ENCODE data around the gene ACTL7B.

Gene ACTL7B

GRCh38 chr9:108859459-108860114, 3.8 kb upstream of the ACTL7B start:
- no peak for DNase-seq (ENCODE audit: extremely low spot score)
- no peak for TF ChIP-seq CTBP1 (IDR thresholded peaks at IDR 0.05; ENCODE audit: borderline replicate concordance)
- TF ChIP-seq SP1 (IDR thresholded peaks at IDR 0.05): no peak
- no peak for TF ChIP-seq BHLHE40 (IDR thresholded peaks at IDR 0.05; ENCODE audit: borderline replicate concordance)
- TF ChIP-seq PKNOX1 (IDR thresholded peaks at IDR 0.05): no peak
- TF ChIP-seq FOXA1 (IDR thresholded peaks at IDR 0.05): no peak
- TF ChIP-seq FOXK2 (IDR thresholded peaks at IDR 0.05): no peak
- TF ChIP-seq LEF1 (IDR thresholded peaks at IDR 0.05; ENCODE audit: borderline replicate concordance): no peak
- no peak for TF ChIP-seq NFRKB (IDR thresholded peaks at IDR 0.05)
- TF ChIP-seq FOXM1 (IDR thresholded peaks at IDR 0.05; ENCODE audit: borderline replicate concordance): no peak
- TF ChIP-seq ZNF384 (IDR thresholded peaks at IDR 0.05): no peak
- TF ChIP-seq ELF4 (IDR thresholded peaks at IDR 0.05): no peak
- TF ChIP-seq SUZ12 (IDR thresholded peaks at IDR 0.05): no peak
- ChIA-PET POLR2A (no interaction called here), CTCF (no interaction called here)

- TF ChIP-seq LEF1 (IDR thresholded peaks at IDR 0.05; ENCODE audit: borderline replicate concordance) (no peak), FOXM1 (IDR thresholded peaks at IDR 0.05; ENCODE audit: borderline replicate concordance) (no peak), SP1 (IDR thresholded peaks at IDR 0.05) (no peak)
- no peak for DNase-seq (ENCODE audit: extremely low spot score)
- POLR2A ChIA-PET: no interaction called here
- CTCF ChIA-PET: no interaction called here
Measured at GRCh38 chr9:108857572-108857971, 1.8 kb upstream of the ACTL7B start.

- ChIA-PET CTCF (no interaction called here), POLR2A (no interaction called here)
- TF ChIP-seq FOXK2 (IDR thresholded peaks at IDR 0.05): no peak
- TF ChIP-seq ELF4 (IDR thresholded peaks at IDR 0.05): no peak
- TF ChIP-seq LEF1 (IDR thresholded peaks at IDR 0.05; ENCODE audit: borderline replicate concordance): no peak
- TF ChIP-seq NFRKB (IDR thresholded peaks at IDR 0.05): no peak
- no peak for TF ChIP-seq FOXA1 (IDR thresholded peaks at IDR 0.05)
- no peak for TF ChIP-seq L3MBTL2 (conservative IDR thresholded peaks at IDR 0.05)
- no peak for TF ChIP-seq SP1 (IDR thresholded peaks at IDR 0.05)
- no peak for TF ChIP-seq FOXM1 (IDR thresholded peaks at IDR 0.05; ENCODE audit: borderline replicate concordance)
- TF ChIP-seq CTBP1 (IDR thresholded peaks at IDR 0.05; ENCODE audit: borderline replicate concordance): no peak
- no peak for TF ChIP-seq ARNT (IDR thresholded peaks at IDR 0.05)
- no peak for TF ChIP-seq ZNF384 (IDR thresholded peaks at IDR 0.05)
- no peak for TF ChIP-seq SUZ12 (IDR thresholded peaks at IDR 0.05)
- TF ChIP-seq PKNOX1 (IDR thresholded peaks at IDR 0.05): no peak
- TF ChIP-seq HDGF (IDR thresholded peaks at IDR 0.05; ENCODE audit: borderline replicate concordance): no peak
- TF ChIP-seq TARDBP (IDR thresholded peaks at IDR 0.05): no peak
- no peak for DNase-seq (ENCODE audit: extremely low spot score)
Measured at GRCh38 chr9:108855529-108855886, 278 bp downstream of the ACTL7B start.

- CTCF ChIA-PET: no interaction called here
- POLR2A ChIA-PET: no interaction called here
- DNase-seq (ENCODE audit: extremely low spot score): no peak
Measured at GRCh38 chr9:108854641-108855528, 901 bp downstream of the ACTL7B start.

DNA sequence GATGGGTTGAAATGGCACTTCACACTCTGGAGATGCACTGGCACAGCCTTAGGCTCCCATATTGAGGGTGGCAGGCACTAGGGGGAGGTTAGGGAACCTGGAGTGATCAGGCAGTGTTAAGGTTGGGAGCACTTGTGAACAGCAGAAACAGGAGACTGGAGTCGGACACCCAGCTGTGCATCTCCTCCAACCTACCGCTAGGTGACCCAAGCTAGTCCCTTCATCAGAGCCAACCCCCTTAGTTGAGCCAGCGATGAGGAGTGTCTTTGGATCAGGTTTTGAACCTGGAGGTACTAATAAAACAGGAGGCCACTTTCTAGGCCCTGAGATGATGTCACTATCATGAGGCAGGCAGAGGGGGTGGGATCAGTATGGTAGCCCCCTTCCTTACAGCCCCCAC, 1.7 kb downstream of the ACTL7B start:
- DNase-seq (ENCODE audit: extremely low spot score): no peak
- TF ChIP-seq SP1 (IDR thresholded peaks at IDR 0.05) (no peak), ZNF384 (IDR thresholded peaks at IDR 0.05) (no peak), NFRKB (IDR thresholded peaks at IDR 0.05) (no peak), SUZ12 (IDR thresholded peaks at IDR 0.05) (no peak), CTBP1 (IDR thresholded peaks at IDR 0.05; ENCODE audit: borderline replicate concordance) (no peak)
- CTCF ChIA-PET: no interaction called here
- POLR2A ChIA-PET: no interaction called here

More at GRCh38 chr9:108854641-108855528, 901 bp downstream of the ACTL7B start:
- TF ChIP-seq BHLHE40 (IDR thresholded peaks at IDR 0.05; ENCODE audit: borderline replicate concordance) (no peak), ARNT (IDR thresholded peaks at IDR 0.05) (no peak), CTBP1 (IDR thresholded peaks at IDR 0.05; ENCODE audit: borderline replicate concordance) (no peak), ELF4 (IDR thresholded peaks at IDR 0.05) (no peak), FOXA1 (IDR thresholded peaks at IDR 0.05) (no peak), L3MBTL2 (conservative IDR thresholded peaks at IDR 0.05) (no peak), ZNF384 (IDR thresholded peaks at IDR 0.05) (no peak), SP1 (IDR thresholded peaks at IDR 0.05) (no peak), PKNOX1 (IDR thresholded peaks at IDR 0.05) (no peak)

GRCh38 chr9:108852079-108852478, 3.7 kb downstream of the ACTL7B start:
- ChIA-PET POLR2A (no interaction called here), CTCF (interaction anchor here (0.8 kb wide), 1 partner anchor 331 kb away, joined by 3 read pairs; no protein-coding TSS in a partner anchor)

More at GRCh38 chr9:108852079-108852478, 3.7 kb downstream of the ACTL7B start:
- TF ChIP-seq CTBP1 (IDR thresholded peaks at IDR 0.05; ENCODE audit: borderline replicate concordance): no peak
- no peak for TF ChIP-seq LEF1 (IDR thresholded peaks at IDR 0.05; ENCODE audit: borderline replicate concordance)
- TF ChIP-seq FOXA1 (IDR thresholded peaks at IDR 0.05): no peak
- no peak for TF ChIP-seq HDGF (IDR thresholded peaks at IDR 0.05; ENCODE audit: borderline replicate concordance)
- TF ChIP-seq PKNOX1 (IDR thresholded peaks at IDR 0.05): no peak
- no peak for TF ChIP-seq SUZ12 (IDR thresholded peaks at IDR 0.05)
- no peak for TF ChIP-seq L3MBTL2 (conservative IDR thresholded peaks at IDR 0.05)
- TF ChIP-seq FOXK2 (IDR thresholded peaks at IDR 0.05): no peak
- no peak for TF ChIP-seq SP1 (IDR thresholded peaks at IDR 0.05)
- no peak for DNase-seq (ENCODE audit: extremely low spot score)

All from HEK293T (cell line).